Activated CD4-positive, alpha-beta T cell treated with anti-CD3 and anti-CD28 coated beads, Interleukin-2, amount 10 ng/mL, durations not matched to agents 7 days and 5 days (primary cell): Measurements from ENCODE around the gene TUT7. TPM values are rescaled to one million over a fixed set of nuclear protein-coding genes. Genes with fewer than 3 reads are reported as not detected.
A peak's percentile ranks its signal among the peaks of the same experiment; 100 is the strongest.
"Not testable (repeated sequence)": the region's sequence is repeated elsewhere in the genome, so short reads cannot be mapped to it uniquely, and the experiment has no call there.

Experiments used
- CTCF ChIA-PET: fragments of 350-600 bp; sonication (Branson Sonifier 250); formaldehyde crosslinking; loops from one replicate; lab custom pipeline; 2021; ENCODE audit warnings: antibody characterized with exemption; lab: Charles Lee
- POLR2A ChIA-PET: fragments of 350-600 bp; sonication (Branson Sonifier 250); formaldehyde crosslinking; loops from one replicate; lab custom pipeline; 2021; ENCODE audit warnings: antibody characterized with exemption; lab: Charles Lee
- DNase-seq: peaks from one replicate; pipeline ENCODE4 v3.0.0-alpha.2; 2020
- H3K27ac Mint-ChIP-seq: one replicate; pipeline ENCODE4 v1.8.0; 2021; ENCODE audit warnings: mild to moderate bottlenecking, moderate library complexity, mixed read lengths
- H3K27me3 Mint-ChIP-seq: one replicate; pipeline ENCODE4 v1.8.0; 2021; ENCODE audit warnings: mixed read lengths
- H3K36me3 Mint-ChIP-seq: one replicate; pipeline ENCODE4 v1.8.0; 2021; ENCODE audit warnings: low read depth, mixed read lengths
- H3K4me1 Mint-ChIP-seq: one replicate; pipeline ENCODE4 v1.8.0; 2021; ENCODE audit warnings: mixed read lengths
- H3K4me3 Mint-ChIP-seq: one replicate; pipeline ENCODE4 v1.8.0; 2021; ENCODE audit warnings: mild to moderate bottlenecking, moderate library complexity, mixed read lengths
- H3K9me3 Mint-ChIP-seq: one replicate; pipeline ENCODE4 v1.8.0; 2021; ENCODE audit warnings: mixed read lengths
- total RNA-seq, 2 experiments: library from RNA; stranded (reverse); gene quantifications; one replicate each; pipeline ENCODE4 v1.2.3, GENCODE V29; 2021

Gene TUT7
- total RNA-seq, 2 experiments from 2014 or later = 37.2 to 38.2 TPM

DNA sequence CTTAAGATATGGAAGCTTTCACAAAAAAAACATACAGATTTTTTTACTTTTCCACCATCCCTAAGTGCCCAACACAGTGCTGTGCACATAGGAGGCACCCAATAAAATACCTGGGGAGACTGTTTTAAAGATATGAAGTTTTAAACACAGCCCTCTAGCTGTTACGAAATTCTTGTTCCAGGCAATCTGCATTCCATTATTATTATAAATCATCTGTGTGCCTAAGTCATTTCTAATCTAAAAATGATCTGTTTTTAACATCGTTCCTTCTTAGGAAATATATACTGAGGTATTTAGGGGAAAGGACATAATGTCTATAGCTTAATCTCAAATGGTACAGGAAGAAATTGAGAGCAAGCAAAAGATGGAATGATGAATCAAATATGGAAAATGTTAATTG, 39.1 kb downstream of the TUT7 start:
- no peaks in the 10 kb centered on the region for H3K9me3 Mint-ChIP-seq
- CTCF ChIA-PET = interaction anchor here (0.6 kb wide), 1 partner anchor 15 kb away, joined by 4 read pairs; no protein-coding TSS in a partner anchor
- H3K27me3 Mint-ChIP-seq = no peaks in the 10 kb centered on the region
- no peak overlapping the region for H3K27ac Mint-ChIP-seq
- peaks cover 68% of the 10 kb centered on the region for H3K36me3 Mint-ChIP-seq
- POLR2A ChIA-PET = no interaction called here
- peaks cover 13% of the 10 kb centered on the region for H3K4me1 Mint-ChIP-seq
- no peak for DNase-seq
- H3K4me3 Mint-ChIP-seq = no peak overlapping the region

DNA sequence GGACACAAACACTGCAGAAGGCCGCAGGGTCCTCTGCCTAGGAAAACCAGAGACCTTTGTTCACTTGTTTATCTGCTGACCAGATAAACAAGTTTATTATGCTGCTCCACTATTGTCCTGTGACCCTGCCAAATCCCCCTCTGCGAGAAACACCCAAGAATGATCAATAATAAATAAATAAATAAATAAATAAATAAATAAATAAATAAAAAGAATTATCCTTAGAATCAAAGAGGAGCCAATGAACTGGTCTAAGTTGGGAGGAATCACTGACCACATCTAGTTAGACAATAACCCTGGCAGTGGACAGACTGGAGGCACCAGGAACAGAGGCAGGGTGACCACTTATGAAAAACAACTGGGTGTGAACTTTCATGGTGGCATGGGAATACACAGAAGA, 41.3 kb downstream of the TUT7 start:
- H3K4me3 Mint-ChIP-seq, H3K9me3 Mint-ChIP-seq, H3K27ac Mint-ChIP-seq, POLR2A ChIA-PET, H3K27me3 Mint-ChIP-seq, DNase-seq: not testable (repeated sequence)
- H3K4me1 Mint-ChIP-seq = peaks cover 13% of the 10 kb centered on the region
- CTCF ChIA-PET = interaction anchor here (1.0 to 1.6 kb wide), 2 partner anchors 13 to 36 kb away, joined by 4 to 5 read pairs; no protein-coding TSS in a partner anchor
- peaks cover 68% of the 10 kb centered on the region for H3K36me3 Mint-ChIP-seq

DNA sequence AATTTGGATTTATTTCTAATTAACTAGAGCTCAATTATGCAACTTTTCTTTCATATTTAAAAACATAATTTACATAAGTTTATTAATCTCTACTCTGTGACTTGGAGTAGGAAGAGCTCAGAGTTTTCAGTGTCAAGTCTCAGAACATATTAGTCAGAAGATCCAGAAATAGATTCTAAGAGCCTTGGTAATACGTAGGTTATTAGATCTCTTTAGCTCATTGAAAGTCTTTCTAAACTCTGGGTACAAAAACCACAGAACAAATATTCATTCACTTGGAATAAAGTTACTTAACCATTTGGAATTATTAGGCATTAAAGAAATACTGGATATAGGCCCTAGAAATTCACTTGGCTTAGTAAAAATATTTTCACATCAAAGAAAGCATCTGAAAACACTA, 45.5 kb downstream of the TUT7 start:
- peaks cover 12% of the 10 kb centered on the region for H3K4me1 Mint-ChIP-seq
- ChIA-PET CTCF (interaction anchor here (1.2 kb wide), 1 partner anchor 25 kb away, joined by 3 read pairs; no protein-coding TSS in a partner anchor), POLR2A (no interaction called here)
- DNase-seq = no peak
- H3K27ac Mint-ChIP-seq = no peak overlapping the region
- no peak overlapping the region for H3K4me3 Mint-ChIP-seq
- H3K9me3 Mint-ChIP-seq = no peaks in the 10 kb centered on the region
- no peaks in the 10 kb centered on the region for H3K27me3 Mint-ChIP-seq
- H3K36me3 Mint-ChIP-seq = peaks cover 72% of the 10 kb centered on the region

DNA sequence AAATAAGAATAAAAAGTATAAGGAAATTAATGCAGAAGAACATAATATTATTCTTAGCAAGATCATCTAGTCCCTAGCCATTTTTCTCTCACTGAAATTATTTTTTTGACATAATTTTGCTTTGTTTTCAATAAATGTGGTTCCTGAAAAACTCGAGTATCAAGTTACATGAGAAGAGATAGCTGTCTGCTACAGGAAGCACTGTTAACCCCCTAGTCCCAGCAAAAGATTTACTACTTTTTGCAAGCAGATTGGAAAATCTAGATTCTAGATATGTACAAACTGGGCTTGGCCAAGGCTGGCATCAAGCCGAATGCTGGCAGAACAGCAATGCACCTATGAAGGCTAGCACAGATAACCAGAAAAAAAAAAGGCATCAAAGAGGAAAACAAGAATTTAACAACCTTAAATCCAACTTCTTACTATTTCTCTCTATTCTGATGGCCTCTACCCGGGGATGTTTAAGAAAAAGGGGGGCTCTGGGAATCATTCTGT, 49.9 kb downstream of the TUT7 start:
- peaks cover 67% of the 10 kb centered on the region for H3K36me3 Mint-ChIP-seq

DNA sequence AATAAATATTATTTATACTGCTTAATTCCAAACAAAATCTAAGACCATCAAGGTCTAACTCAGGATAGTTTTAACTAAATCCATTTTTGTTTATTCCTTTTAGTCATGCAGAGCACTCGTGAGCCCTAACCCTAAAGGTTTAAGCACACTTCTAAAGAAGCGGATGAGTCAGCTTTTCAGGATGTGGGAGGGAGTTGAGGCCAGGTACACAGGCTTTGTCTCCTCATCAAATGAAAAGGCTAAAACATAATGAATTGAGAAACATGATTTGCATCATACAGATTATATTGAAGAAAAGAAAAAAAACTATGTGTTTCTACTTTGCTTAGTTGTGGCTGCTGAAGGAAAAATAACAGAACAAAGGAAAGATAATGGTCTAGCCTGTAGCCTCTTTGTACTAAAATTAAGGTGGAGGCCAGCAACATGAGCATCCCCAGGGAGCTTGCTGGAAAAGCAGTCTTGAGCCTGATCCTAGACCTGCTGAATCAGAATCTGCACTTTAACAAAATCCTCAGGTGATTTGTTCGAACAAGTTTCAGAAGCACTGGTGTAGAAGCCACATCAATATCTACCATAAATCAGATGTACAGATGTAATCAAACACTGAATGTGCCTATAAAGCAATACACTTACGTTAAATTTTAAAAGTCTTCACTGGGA, 50.8 kb downstream of the TUT7 start:
- DNase-seq = peak; percentile 52
- ChIA-PET POLR2A (no interaction called here), CTCF (no interaction called here)
- Mint-ChIP-seq H3K4me1 (peaks cover 24% of the 10 kb centered on the region), H3K4me3 (no peak overlapping the region), H3K27me3 (no peaks in the 10 kb centered on the region), H3K36me3 (peaks cover 72% of the 10 kb centered on the region), H3K27ac (peak overlapping the region; percentile 73), H3K9me3 (no peaks in the 10 kb centered on the region)

More for the DNA sequence above, 49.9 kb downstream of the TUT7 start:
- Mint-ChIP-seq H3K9me3 (no peaks in the 10 kb centered on the region), H3K4me3 (no peak overlapping the region), H3K27ac (peak overlapping the region; percentile 41), H3K4me1 (peaks cover 21% of the 10 kb centered on the region), H3K27me3 (no peaks in the 10 kb centered on the region)
- ChIA-PET CTCF (interaction anchor here (0.6 to 1.7 kb wide), 2 partner anchors 22 to 1792 kb away, joined by 4 to 5 read pairs; partner anchors contain the start of gene ISCA1), POLR2A (no interaction called here)
- no peak for DNase-seq

DNA sequence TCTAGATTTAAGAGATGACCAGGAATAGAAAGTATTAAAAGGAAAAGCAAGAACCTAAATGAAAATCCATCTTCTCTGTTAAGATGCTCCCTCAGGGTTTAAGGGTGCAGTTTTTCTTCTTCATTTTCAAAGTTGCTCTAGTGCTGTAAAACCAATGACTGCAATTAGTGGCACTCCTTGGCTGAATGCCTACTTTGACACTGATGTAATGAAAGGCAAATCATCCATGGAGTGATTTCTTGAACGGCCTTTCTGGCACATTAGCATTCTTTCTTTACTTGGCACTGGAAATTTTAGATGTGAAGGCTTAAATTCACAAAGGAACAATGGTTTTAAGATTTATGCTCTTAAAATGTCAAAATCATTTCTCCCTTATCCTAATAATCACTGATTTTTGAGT, 52.5 kb downstream of the TUT7 start:
- DNase-seq = no peak
- Mint-ChIP-seq H3K27me3 (no peaks in the 10 kb centered on the region), H3K9me3 (no peaks in the 10 kb centered on the region), H3K4me3 (no peak overlapping the region), H3K4me1 (peaks cover 27% of the 10 kb centered on the region), H3K36me3 (peaks cover 72% of the 10 kb centered on the region), H3K27ac (no peak overlapping the region)
- ChIA-PET POLR2A (no interaction called here), CTCF (no interaction called here)

DNA sequence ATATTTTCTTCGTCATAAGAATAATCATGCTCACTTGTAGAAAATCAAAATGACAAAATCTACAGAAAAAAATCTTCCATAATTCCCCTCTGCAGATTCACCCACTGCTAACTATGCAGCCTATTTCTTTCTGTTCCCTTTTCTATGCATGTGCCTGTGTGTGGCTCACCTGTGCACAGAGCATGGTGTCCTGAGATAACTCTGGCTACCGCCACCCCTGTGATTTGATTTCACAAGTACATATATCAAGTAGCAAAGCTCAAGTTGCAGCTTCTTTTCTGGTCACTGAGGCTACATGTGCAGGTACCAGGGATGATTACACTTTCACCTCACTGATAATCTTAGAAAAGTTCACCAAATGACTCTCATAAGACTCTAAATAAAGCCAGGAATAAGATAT, 53.5 kb downstream of the TUT7 start:
- Mint-ChIP-seq H3K9me3 (no peaks in the 10 kb centered on the region), H3K36me3 (peaks cover 72% of the 10 kb centered on the region), H3K27ac (peak overlapping the region; percentile 50), H3K27me3 (no peaks in the 10 kb centered on the region), H3K4me1 (peaks cover 27% of the 10 kb centered on the region), H3K4me3 (no peak overlapping the region)
- no peak for DNase-seq
- CTCF ChIA-PET = no interaction called here
- POLR2A ChIA-PET = no interaction called here

DNA sequence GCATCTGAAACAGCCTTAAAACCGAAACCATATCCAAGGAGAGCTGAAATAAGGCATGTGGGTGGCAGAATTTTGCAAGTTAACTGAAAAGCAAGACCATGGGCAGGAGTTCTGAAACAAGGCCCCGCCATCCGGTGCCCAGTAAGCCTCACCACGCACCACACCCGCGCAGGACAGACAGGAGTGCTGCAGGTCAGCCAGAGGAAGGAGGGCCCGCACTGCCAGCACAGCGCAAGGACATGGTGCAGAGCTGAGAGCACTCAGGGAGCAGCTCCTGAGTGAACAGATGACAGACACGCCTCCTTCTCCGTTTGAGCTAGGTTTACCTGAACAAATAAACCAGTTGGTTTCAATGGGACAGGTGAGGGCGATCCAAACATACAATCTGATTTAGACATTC, 55.3 kb downstream of the TUT7 start:
- Mint-ChIP-seq H3K4me3 (no peak overlapping the region), H3K9me3 (no peaks in the 10 kb centered on the region), H3K27me3 (no peaks in the 10 kb centered on the region), H3K36me3 (peaks cover 63% of the 10 kb centered on the region), H3K27ac (peak overlapping the region; percentile 2), H3K4me1 (peaks cover 21% of the 10 kb centered on the region)
- DNase-seq = no peak
- CTCF ChIA-PET = interaction anchor here (0.6 to 1.2 kb wide), 3 partner anchors 13 to 20 kb away, joined by 3 to 5 read pairs (median 3); no protein-coding TSS in a partner anchor
- POLR2A ChIA-PET = no interaction called here

DNA sequence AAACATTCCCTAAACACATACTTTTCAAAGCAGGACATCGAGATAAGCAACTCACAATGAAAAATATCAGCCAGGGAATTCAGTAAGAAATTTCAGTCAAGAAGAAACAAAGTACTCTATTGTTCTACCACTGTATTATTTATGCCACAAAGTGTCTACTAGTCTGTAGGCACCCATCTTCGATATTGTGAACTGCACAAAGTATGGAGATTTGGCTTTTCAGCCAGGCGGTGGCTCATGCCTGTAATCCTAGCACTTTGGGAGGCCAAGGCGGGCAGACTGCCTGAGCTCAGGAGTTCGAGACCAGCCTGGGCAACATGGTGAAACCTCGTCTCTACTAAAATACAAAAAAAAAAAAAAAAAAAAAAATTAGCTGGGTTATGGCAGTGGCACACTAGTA, 63.9 kb downstream of the TUT7 start:
- peaks cover 11% of the 10 kb centered on the region for H3K36me3 Mint-ChIP-seq
- H3K9me3 Mint-ChIP-seq, H3K27me3 Mint-ChIP-seq, H3K4me1 Mint-ChIP-seq, H3K4me3 Mint-ChIP-seq, DNase-seq, CTCF ChIA-PET, H3K27ac Mint-ChIP-seq, POLR2A ChIA-PET: not testable (repeated sequence)

DNA sequence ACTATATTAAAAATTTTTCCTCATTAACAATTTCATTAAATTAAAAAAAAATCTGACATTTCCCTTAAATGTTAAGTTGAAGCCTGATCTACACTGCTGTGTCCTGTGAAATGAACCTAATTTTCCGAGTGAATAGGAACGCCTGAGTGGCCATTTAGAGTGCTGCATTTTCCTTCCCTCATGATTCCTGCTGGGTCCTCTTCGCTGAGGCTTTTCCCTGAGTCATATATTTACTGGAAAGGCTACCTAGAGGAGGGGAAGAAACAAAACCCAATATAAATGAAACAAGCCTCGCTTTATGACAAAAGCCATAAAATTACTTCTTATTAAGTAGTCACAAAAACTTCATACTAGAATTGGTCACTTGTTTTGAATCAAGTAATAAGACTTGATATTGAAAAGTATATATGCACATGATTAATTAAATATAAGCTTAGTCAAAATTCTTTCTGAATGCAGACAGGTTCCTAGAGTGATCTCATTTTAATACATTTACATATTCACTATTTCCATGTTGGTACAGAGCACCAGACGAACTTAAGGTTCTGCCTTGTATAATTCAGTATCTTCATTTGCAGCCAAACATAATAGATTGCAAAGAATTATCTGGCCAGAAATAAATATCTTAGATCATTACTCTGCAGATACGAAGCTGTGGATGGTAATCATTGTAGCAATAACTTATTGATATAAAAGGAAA, 65.6 kb downstream of the TUT7 start:
- Mint-ChIP-seq H3K36me3 (peaks cover 4% of the 10 kb centered on the region), H3K27me3 (no peaks in the 10 kb centered on the region), H3K4me3 (no peak overlapping the region), H3K4me1 (peaks cover 4% of the 10 kb centered on the region), H3K9me3 (no peaks in the 10 kb centered on the region), H3K27ac (no peak overlapping the region)
- ChIA-PET CTCF (no interaction called here), POLR2A (no interaction called here)
- DNase-seq = no peak

DNA sequence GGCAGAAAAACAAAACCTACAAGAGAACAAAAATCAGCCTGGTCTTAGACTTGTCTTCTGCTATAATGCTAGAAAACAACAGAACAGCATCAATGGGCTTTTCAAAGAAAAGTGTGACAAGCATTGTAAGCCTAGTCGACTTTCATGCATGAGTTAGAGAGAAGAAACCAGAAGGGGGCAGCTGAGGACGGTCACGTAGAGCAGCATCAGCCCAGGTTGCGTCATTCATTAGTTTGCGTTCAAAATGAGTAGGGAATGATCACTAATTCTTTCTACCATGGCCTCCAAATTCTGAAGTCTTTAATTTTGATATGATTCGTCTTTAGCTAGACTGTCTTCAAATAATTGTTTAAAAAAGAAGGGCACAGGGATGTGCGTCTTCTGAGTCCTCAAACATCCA, 67.2 kb downstream of the TUT7 start:
- no peak overlapping the region for H3K4me3 Mint-ChIP-seq
- H3K27ac Mint-ChIP-seq = no peak overlapping the region
- ChIA-PET CTCF (no interaction called here), POLR2A (no interaction called here)
- H3K4me1 Mint-ChIP-seq = peaks cover 13% of the 10 kb centered on the region
- no peaks in the 10 kb centered on the region for H3K27me3 Mint-ChIP-seq
- no peaks in the 10 kb centered on the region for H3K9me3 Mint-ChIP-seq
- H3K36me3 Mint-ChIP-seq = peaks cover 4% of the 10 kb centered on the region
- DNase-seq = no peak

DNA sequence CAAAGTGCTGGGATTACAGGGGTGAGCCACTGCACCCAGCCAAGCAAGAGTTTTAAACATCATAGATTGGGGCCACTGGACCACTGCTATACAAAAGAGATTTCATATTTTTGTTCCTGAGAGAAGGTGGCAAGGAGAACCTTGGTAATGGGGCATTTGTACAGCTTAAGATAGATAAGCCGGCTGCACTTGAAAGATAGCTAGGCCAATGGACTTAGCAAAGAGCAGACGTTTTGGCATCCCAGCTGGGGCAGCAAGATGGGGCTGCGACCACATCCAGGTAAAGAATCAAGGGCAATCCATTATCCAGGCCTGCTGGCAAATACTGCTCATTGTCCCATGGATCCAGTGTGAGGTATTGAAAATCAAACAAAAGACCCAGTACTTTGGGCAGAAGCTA, 67.9 kb downstream of the TUT7 start:
- ChIA-PET CTCF (interaction anchor here (1.1 kb wide), 1 partner anchor 12 kb away, joined by 3 read pairs; no protein-coding TSS in a partner anchor), POLR2A (no interaction called here)
- H3K9me3 Mint-ChIP-seq = no peaks in the 10 kb centered on the region
- no peak overlapping the region for H3K4me3 Mint-ChIP-seq
- no peak overlapping the region for H3K27ac Mint-ChIP-seq
- no peaks in the 10 kb centered on the region for H3K27me3 Mint-ChIP-seq
- peaks cover 16% of the 10 kb centered on the region for H3K4me1 Mint-ChIP-seq
- H3K36me3 Mint-ChIP-seq = peaks cover 4% of the 10 kb centered on the region
- DNase-seq = no peak

DNA sequence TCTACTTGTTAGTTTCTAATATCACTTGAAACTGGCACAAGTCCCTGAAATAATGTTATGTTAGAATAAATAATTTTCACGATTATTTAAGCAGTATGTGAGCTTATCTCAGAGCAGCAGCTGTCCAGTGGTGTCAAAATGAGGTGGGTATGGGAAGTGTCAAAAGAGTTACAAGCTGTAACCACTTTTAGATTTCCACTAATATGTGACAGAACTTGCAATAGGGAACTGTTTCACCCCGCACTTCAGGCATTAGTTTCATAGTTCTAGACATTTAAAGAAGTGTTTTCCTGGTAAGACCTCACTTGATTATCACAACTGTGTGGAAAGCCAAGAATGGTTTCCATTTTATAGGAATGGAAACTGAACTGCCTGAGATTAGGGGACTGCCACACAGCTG, 68.9 kb downstream of the TUT7 start:
- Mint-ChIP-seq H3K4me1 (peaks cover 23% of the 10 kb centered on the region), H3K27me3 (no peaks in the 10 kb centered on the region), H3K9me3 (no peaks in the 10 kb centered on the region), H3K27ac (no peak overlapping the region), H3K36me3 (peaks cover 5% of the 10 kb centered on the region), H3K4me3 (no peak overlapping the region)
- no peak for DNase-seq
- CTCF ChIA-PET = interaction anchor here (1.1 kb wide), 1 partner anchor 13 kb away, joined by 3 read pairs; no protein-coding TSS in a partner anchor
- POLR2A ChIA-PET = no interaction called here
